GM19240 (cell line): Measurements from ENCODE around the gene ARHGAP44.

Experiments used
- DNase-seq: peaks from one replicate; pipeline ENCODE4 v3.0.0; 2011; ENCODE audit warnings: low spot score; ENCODE audit not compliant: insufficient read length

The ARHGAP44 gene

GRCh38 chr17:13017655-13018459 lies 228.6 kb downstream of the ARHGAP44 start, which contains the start of gene ELAC2:
Gene ELAC2 (minus strand): TSS chr17:13018027. CDS start chr17:13017947, 80 bp downstream.
- peak; percentile 88 for DNase-seq

GRCh38 chr17:13024016-13024415 lies 234.7 kb downstream of the ARHGAP44 start:
- no peak for DNase-seq

- no peak for DNase-seq
Measured at GRCh38 chr17:13024526-13025257, 235.4 kb downstream of the ARHGAP44 start.

GRCh38 chr17:13025258-13025627 lies 235.9 kb downstream of the ARHGAP44 start:
- DNase-seq, result no peak

GRCh38 chr17:13025687-13026086 lies 236.4 kb downstream of the ARHGAP44 start:
- DNase-seq, result no peak

- no peak for DNase-seq
Measured at GRCh38 chr17:13027246-13027645, 237.9 kb downstream of the ARHGAP44 start.

- DNase-seq, result no peak
Measured at GRCh38 chr17:13029340-13029739, 240.0 kb downstream of the ARHGAP44 start.

- DNase-seq, result no peak
Measured at GRCh38 chr17:13030056-13030455, 240.8 kb downstream of the ARHGAP44 start.

GRCh38 chr17:13030459-13031300 lies 241.4 kb downstream of the ARHGAP44 start:
- DNase-seq, result no peak

- DNase-seq, result peak; percentile 55
Measured at GRCh38 chr17:13031718-13032350, 242.5 kb downstream of the ARHGAP44 start.

GRCh38 chr17:13035420-13035819 lies 246.1 kb downstream of the ARHGAP44 start:
- DNase-seq, result no peak

GRCh38 chr17:13036751-13037150 lies 247.5 kb downstream of the ARHGAP44 start:
- no peak for DNase-seq

GRCh38 chr17:13038931-13039665 lies 249.8 kb downstream of the ARHGAP44 start:
- no peak for DNase-seq
